RWPE2 (cell line): ENCODE measurements around the gene ADIPOR1.

Source experiments
- ATAC-seq: fragments of 200-7000 bp; cut with Tn5 transposase; 3 replicates; pipeline ENCODE4 v1.9.1; 2021; ENCODE audit warnings: low read depth
- DNase-seq: peaks from one replicate; pipeline ENCODE4 v3.0.0-alpha.2; 2020; ENCODE audit warnings: low spot score
- H3K27ac ChIP-seq: fragments of 450-650 bp; 2 replicates; pipeline ENCODE4 v1.5.1; 2017; ENCODE audit warnings: mild to moderate bottlenecking; ENCODE audit not compliant: poor library complexity, severe bottlenecking
- H3K27me3 ChIP-seq: fragments of 250-450 bp; sonication (Bioruptor Pico); 2 replicates; pipeline ENCODE4 v1.5.1; 2021; ENCODE audit warnings: mild to moderate bottlenecking, moderate library complexity; ENCODE audit not compliant: insufficient read depth, poor library complexity, severe bottlenecking
- H3K36me3 ChIP-seq: fragments of 250-450 bp; sonication (Bioruptor Pico); 2 replicates; pipeline ENCODE4 v1.5.1; 2020; ENCODE audit warnings: low read depth, mild to moderate bottlenecking, moderate library complexity
- H3K4me1 ChIP-seq: fragments of 250-450 bp; sonication (Bioruptor Pico); 2 replicates; pipeline ENCODE4 v1.5.1; 2021; ENCODE audit warnings: mild to moderate bottlenecking, moderate library complexity; ENCODE audit not compliant: insufficient read depth, poor library complexity, severe bottlenecking
- H3K4me3 ChIP-seq: fragments of 250-450 bp; sonication (Bioruptor Pico); 2 replicates; pipeline ENCODE4 v1.5.1; 2021; ENCODE audit warnings: mild to moderate bottlenecking, moderate library complexity; ENCODE audit not compliant: severe bottlenecking
- H3K9me3 ChIP-seq: fragments of 250-450 bp; sonication (Bioruptor Pico); 2 replicates; pipeline ENCODE4 v1.5.1; 2021; ENCODE audit warnings: mild to moderate bottlenecking, moderate library complexity; ENCODE audit not compliant: severe bottlenecking
- CTCF ChIP-seq: fragments of 450-650 bp; IDR thresholded peaks from one replicate; pipeline ENCODE4 v1.5.1; 2017; ENCODE audit warnings: mild to moderate bottlenecking, moderate library complexity; ENCODE audit not compliant: poor library complexity, severe bottlenecking

ADIPOR1 gene

GRCh38 chr1:202959276-202959620, 1.1 kb upstream of the ADIPOR1 start:
- Histone ChIP-seq H3K4me3 (no peak overlapping the region), H3K27ac (peak overlapping the region; percentile 52), H3K27me3 (no peaks in the 10 kb centered on the region), H3K9me3 (no peaks in the 10 kb centered on the region), H3K36me3 (peaks cover 8% of the 10 kb centered on the region), H3K4me1 (peaks cover 18% of the 10 kb centered on the region)
- no peak for DNase-seq
- ATAC-seq: peak; percentile 44
- TF ChIP-seq CTCF: no peak

GRCh38 chr1:202958544-202959275, 598 bp upstream of the ADIPOR1 start:
- peak overlapping the region; percentile 88 for H3K4me3 ChIP-seq
- no peak for TF ChIP-seq CTCF
- ATAC-seq (no peak), DNase-seq (no peak)
- no peaks in the 10 kb centered on the region for H3K9me3 ChIP-seq
- H3K4me1 ChIP-seq: peaks cover 23% of the 10 kb centered on the region
- peaks cover 8% of the 10 kb centered on the region for H3K36me3 ChIP-seq
- H3K27me3 ChIP-seq: no peaks in the 10 kb centered on the region
- H3K27ac ChIP-seq: peak overlapping the region; percentile 52

GRCh38 chr1:202956969-202957368, 1.1 kb downstream of the ADIPOR1 start:
- Histone ChIP-seq H3K4me3 (peak overlapping the region; percentile 88), H3K36me3 (peaks cover 12% of the 10 kb centered on the region), H3K9me3 (no peaks in the 10 kb centered on the region), H3K4me1 (peaks cover 40% of the 10 kb centered on the region), H3K27me3 (no peaks in the 10 kb centered on the region), H3K27ac (peak overlapping the region; percentile 52)
- TF ChIP-seq CTCF: no peak
- DNase-seq (no peak), ATAC-seq (no peak)

DNA sequence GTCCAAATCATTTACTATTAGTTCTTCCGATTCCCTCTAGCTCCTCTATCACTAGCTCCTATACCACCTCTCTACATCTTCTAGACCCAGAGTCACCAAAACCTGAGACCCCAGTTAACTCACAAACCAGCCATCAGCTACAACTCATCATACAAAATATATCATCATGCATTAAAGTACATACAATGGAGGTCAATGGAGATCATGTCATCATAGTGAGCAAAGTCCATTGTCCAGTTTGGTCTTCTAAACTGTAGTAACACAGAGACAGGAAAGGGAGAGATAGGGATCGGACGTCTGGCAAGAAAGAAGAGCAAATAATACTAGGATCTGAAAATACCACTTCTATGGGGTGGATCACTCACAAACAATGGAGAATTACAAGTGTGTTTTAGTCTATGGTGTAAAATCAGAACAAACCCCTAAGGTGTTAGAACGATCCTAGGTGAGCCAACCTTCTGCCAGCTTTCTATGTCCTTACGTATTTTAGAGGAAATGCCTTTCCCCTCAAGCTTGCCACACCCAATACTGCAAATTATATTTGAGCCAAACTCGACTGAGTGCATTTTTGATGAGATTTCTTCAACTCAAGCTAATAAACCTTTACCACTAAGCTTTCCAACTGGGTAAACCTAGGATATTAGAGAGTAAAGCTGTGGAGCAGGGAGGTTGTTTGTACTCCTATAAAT, 3.9 kb downstream of the ADIPOR1 start:
- ATAC-seq (no peak), DNase-seq (no peak)
- Histone ChIP-seq H3K36me3 (peaks cover 36% of the 10 kb centered on the region), H3K9me3 (no peaks in the 10 kb centered on the region), H3K27ac (peak overlapping the region; percentile 69), H3K4me1 (peaks cover 37% of the 10 kb centered on the region), H3K27me3 (no peaks in the 10 kb centered on the region), H3K4me3 (no peak overlapping the region)
- no peak for TF ChIP-seq CTCF

DNA sequence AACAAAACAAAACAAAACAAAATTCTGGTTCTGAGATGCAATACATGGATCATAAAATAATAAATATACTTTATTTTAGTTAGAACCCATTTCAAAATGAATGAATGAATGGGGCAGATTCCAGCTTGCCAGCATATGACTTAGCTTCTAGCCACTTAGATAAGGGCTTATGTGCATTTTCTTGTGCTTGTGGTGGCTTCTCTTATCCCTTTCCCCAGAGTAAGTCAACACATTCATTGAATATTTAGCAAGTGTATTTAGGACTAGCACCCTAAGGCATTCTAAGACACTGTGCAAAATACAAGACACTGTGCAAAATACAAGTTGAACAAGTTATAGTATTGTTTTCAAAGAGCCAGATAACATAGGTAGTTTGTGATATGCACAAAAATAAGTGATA, 4.7 kb downstream of the ADIPOR1 start:
- Histone ChIP-seq H3K27me3 (no peaks in the 10 kb centered on the region), H3K4me1 (peaks cover 30% of the 10 kb centered on the region), H3K27ac (peak overlapping the region; percentile 69), H3K9me3 (no peaks in the 10 kb centered on the region), H3K36me3 (peaks cover 42% of the 10 kb centered on the region), H3K4me3 (no peak overlapping the region)
- DNase-seq (no peak), ATAC-seq (no peak)
- TF ChIP-seq CTCF: no peak
